ACHN (cell line): ENCODE measurements around the gene RALB.
A peak's percentile ranks its signal among the peaks of the same experiment; 100 is the strongest.

Experiments used
- DNase-seq: peaks from one replicate; pipeline ENCODE4 v3.0.0-alpha.2; 2015
- in situ Hi-C: cut with HindIII; loops from 2 replicates; pipeline ENCODE4 v1.10.0; 2017; ENCODE audit warnings: low sequenced_read_pairs, low pct_ligation_motif_present, low pct_unique_long_range_greater_than_20kb

Gene RALB

GRCh38 chr2:120343433-120344105, 90.9 kb downstream of the RALB start:
- in situ Hi-C loops: no loop called here
- peak; percentile 75 for DNase-seq
